Stomach (tissue), 9 donors: ENCODE results near the gene C11orf21. TPM values are rescaled to one million over a fixed set of nuclear protein-coding genes. Genes with fewer than 3 reads are reported as not detected.

Source experiments
- DNase-seq, 2 donors: peaks; one replicate each; pipeline versions ENCODE4 v3.0.0 to v3.0.0-alpha.2; 2013 to 2019
- H3K27ac ChIP-seq, 5 donors: fragments of 200-600 bp in 4 of 5; sonication (generic) in 4 of 5; one replicate each; pipeline ENCODE4 v1.5.1; 2013 to 2019; ENCODE audit warnings: mild to moderate bottlenecking in 1 of 5, moderate library complexity in 1 of 5
- H3K27me3 ChIP-seq, 3 donors: fragments of 200-600 bp; sonication (generic); one replicate each; pipeline ENCODE4 v1.5.1; 2017 to 2019; ENCODE audit warnings: mixed run types in 1 of 3
- H3K36me3 ChIP-seq, 4 donors: fragments of 200-600 bp; sonication (generic); 1 replicate in 3 of 4; 2 replicates in 1 of 4; pipeline ENCODE4 v1.5.1; 2016 to 2019
- H3K4me1 ChIP-seq, 4 donors: fragments of 200-600 bp; sonication (generic); one replicate each; pipeline ENCODE4 v1.5.1; 2016 to 2019
- H3K4me3 ChIP-seq, 4 donors: fragments of 200-600 bp; sonication (generic) in 3 of 4; one replicate each; pipeline ENCODE4 v1.5.1; 2016 to 2019; ENCODE audit warnings: mild to moderate bottlenecking in 1 of 4
- H3K9me3 ChIP-seq, 4 donors: fragments of 200-600 bp; sonication (generic); one replicate each; pipeline ENCODE4 v1.5.1; 2016 to 2019
- EP300 ChIP-seq: sonication (generic); formaldehyde crosslinking; IDR thresholded peaks from one replicate; pipeline ENCODE4 v1.6.1; 2017; ENCODE audit warnings: antibody characterized with exemption
- POLR2A ChIP-seq, 4 donors: fragments of 450-650 bp; IDR thresholded peaks; one replicate each; pipeline ENCODE4 v1.6.1; 2016; ENCODE audit warnings: antibody characterized with exemption in 4 of 4, control low read depth in 2 of 4, mild to moderate bottlenecking in 1 of 4, moderate library complexity in 1 of 4
- POLR2AphosphoS5 ChIP-seq, 3 donors: sonication (generic); formaldehyde crosslinking; IDR thresholded peaks; one replicate each; pipeline ENCODE4 v1.6.1; 2016; ENCODE audit warnings: antibody characterized with exemption in 3 of 3
- WGBS, 5 donors: extraction: QIAGEN DNeasy Blood & Tissue Kit in 3 of 5; methylation state at CpG; one replicate each; pipeline versions ENCODE4 v1.1.5 to v1.1.7; 2013 to 2018; 5-methylcytosine and 5-hydroxymethylcytosine counted together
- intact Hi-C: fragments of 100-400 bp; cut with DNase I; formaldehyde crosslinking; loops from one replicate; pipeline ENCODE4 v1.15.1; 2023; ENCODE audit warnings: low total_unique reads
- polyA plus RNA-seq, 3 donors: library from polyadenylated mRNA; stranded (reverse); fragments of 200-250 nt; gene quantifications; one replicate each; pipeline ENCODE4 v1.2.3, GENCODE V29; 2013
- total RNA-seq, 5 donors: library from RNA; depleted of rRNA; stranded (reverse); fragments of >200 nt; gene quantifications; one replicate each; pipeline versions ENCODE4 v1.1.0 to v1.2.3, GENCODE V29; 2014 to 2016
- TF ChIP-seq, protein P1 (sequence below), 7 experiments: fragments of 450-650 bp in 4 of 7; fragments of 200-600 bp in 3 of 7; sonication (generic) in 3 of 7; IDR thresholded peaks; one replicate each; pipeline ENCODE4 v1.5.1; 2016 to 2019; ENCODE audit warnings: antibody characterized with exemption in 7 of 7, control low read depth in 2 of 7, mild to moderate bottlenecking in 1 of 7
- donor health status: healthy with polysubstance abuse.
- donor health status: Bipolar disorder and iron deficiency.
- donor health status: healthy.

Gene C11orf21
- total and polyA plus RNA-seq, 8 donors: 0.61 to 1.8 (median 0.82) TPM; not detected in 2

DNA sequence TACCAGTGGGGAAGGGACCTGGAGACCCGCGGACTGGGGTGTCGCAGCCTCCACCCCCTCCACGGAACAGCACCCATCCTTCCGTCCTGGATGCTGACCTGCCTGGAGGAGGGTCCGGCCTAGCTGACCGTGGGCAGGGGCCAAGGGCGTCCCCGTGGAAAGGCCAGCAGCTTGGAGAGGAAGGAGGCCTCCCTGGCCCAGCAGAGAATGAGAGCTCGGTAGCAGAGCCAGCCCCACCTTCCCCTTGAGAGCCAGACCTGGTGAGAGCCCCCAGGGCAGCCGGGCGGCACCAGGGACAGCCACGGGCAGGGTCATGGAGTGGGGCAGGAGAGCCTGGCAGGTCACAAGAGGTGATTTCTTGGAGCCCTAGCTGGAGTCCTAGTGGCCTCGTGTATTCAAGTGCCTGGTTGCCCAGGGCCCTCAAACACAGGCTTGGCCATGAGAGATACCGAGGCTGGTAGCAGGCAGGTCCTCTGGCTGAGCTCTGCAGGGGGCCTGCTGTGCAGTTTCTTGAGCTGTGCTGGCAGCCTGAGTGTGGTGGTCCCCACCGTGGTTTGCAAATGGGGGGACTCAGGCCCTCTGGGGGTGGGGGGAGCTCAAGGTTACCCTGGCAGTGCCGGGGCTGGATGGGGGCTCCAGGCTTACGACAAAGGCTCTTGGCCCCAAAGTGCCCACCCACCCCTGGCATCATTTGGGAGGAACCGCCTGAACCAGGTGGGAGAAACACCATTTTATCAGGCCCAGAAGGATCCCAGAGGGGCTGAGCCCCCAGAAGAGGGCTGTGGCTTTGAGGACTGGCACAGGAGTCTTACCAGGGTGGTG lies 7.7 kb upstream of the C11orf21 start:
- TF ChIP-seq, protein P1, sequence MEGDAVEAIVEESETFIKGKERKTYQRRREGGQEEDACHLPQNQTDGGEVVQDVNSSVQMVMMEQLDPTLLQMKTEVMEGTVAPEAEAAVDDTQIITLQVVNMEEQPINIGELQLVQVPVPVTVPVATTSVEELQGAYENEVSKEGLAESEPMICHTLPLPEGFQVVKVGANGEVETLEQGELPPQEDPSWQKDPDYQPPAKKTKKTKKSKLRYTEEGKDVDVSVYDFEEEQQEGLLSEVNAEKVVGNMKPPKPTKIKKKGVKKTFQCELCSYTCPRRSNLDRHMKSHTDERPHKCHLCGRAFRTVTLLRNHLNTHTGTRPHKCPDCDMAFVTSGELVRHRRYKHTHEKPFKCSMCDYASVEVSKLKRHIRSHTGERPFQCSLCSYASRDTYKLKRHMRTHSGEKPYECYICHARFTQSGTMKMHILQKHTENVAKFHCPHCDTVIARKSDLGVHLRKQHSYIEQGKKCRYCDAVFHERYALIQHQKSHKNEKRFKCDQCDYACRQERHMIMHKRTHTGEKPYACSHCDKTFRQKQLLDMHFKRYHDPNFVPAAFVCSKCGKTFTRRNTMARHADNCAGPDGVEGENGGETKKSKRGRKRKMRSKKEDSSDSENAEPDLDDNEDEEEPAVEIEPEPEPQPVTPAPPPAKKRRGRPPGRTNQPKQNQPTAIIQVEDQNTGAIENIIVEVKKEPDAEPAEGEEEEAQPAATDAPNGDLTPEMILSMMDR (IDR thresholded peaks at IDR 0.05): no peak
- TF ChIP-seq POLR2AphosphoS5 (IDR thresholded peaks at IDR 0.05) (no peak), EP300 (no peak), POLR2A (IDR thresholded peaks at IDR 0.05) (no peak)
- H3K4me1 ChIP-seq: peaks cover 34 to 69% (median 47%) of the 10 kb centered on the region in 4 donors
- peak overlapping the region in 2 of 5 donors; percentile 13 to 20 for H3K27ac ChIP-seq
- H3K9me3 ChIP-seq: no peaks in the 10 kb centered on the region
- no peak for DNase-seq
- intact Hi-C loops: loop anchor here (10.0 kb wide), 1 partner anchor 575 kb away; the partner anchor contains the start of gene CDKN1C
- WGBS, 5 donors: 81 to 84% (median 83%) methylated on average over 10 to 19 of the region's 19 CpGs; no CpG with 5 or more reads in 1 of the 5 donors
- H3K4me3 ChIP-seq: no peak overlapping the region
- H3K27me3 ChIP-seq: no peaks in the 10 kb centered on the region
- H3K36me3 ChIP-seq: no peaks in the 10 kb centered on the region

DNA sequence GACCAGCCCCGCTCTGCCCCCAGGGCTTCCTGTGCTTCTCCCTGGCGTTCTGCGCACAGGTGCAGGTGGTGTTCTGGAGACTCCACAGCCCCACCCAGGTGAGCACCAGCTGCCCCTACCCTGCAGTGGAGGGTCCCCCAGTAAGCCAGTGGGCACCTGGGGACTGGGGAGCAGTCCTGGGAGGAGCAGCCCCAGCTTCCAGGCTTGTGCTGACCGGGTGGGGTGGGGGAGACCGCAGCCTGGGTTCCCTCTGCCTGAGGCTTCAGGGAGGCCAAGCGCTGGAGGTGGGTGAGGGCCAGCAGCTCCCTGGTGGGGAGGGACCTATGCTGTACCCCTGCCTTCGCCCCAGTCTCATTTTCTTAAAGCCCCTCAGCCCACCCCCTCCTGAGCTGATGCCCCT lies 7.0 kb upstream of the C11orf21 start:
- Histone ChIP-seq H3K27me3 (no peaks in the 10 kb centered on the region), H3K36me3 (no peaks in the 10 kb centered on the region), H3K4me3 (no peak overlapping the region), H3K4me1 (peaks cover 36 to 69% (median 47%) of the 10 kb centered on the region in 4 donors), H3K9me3 (no peaks in the 10 kb centered on the region), H3K27ac (peak overlapping the region in 2 of 5 donors; percentile 13 to 20)
- intact Hi-C loops: loop anchor here (10.0 kb wide), 1 partner anchor 576 kb away; the partner anchor contains the start of gene CDKN1C
- no peak for DNase-seq
- no peak for TF ChIP-seq POLR2A (IDR thresholded peaks at IDR 0.05)
- TF ChIP-seq EP300: no peak
- TF ChIP-seq, protein P1 (IDR thresholded peaks at IDR 0.05): no peak
- no peak for TF ChIP-seq POLR2AphosphoS5 (IDR thresholded peaks at IDR 0.05)
- WGBS, 5 donors: 80 to 97% (median 81%) methylated on average over 2 to 7 of the region's 7 CpGs

DNA sequence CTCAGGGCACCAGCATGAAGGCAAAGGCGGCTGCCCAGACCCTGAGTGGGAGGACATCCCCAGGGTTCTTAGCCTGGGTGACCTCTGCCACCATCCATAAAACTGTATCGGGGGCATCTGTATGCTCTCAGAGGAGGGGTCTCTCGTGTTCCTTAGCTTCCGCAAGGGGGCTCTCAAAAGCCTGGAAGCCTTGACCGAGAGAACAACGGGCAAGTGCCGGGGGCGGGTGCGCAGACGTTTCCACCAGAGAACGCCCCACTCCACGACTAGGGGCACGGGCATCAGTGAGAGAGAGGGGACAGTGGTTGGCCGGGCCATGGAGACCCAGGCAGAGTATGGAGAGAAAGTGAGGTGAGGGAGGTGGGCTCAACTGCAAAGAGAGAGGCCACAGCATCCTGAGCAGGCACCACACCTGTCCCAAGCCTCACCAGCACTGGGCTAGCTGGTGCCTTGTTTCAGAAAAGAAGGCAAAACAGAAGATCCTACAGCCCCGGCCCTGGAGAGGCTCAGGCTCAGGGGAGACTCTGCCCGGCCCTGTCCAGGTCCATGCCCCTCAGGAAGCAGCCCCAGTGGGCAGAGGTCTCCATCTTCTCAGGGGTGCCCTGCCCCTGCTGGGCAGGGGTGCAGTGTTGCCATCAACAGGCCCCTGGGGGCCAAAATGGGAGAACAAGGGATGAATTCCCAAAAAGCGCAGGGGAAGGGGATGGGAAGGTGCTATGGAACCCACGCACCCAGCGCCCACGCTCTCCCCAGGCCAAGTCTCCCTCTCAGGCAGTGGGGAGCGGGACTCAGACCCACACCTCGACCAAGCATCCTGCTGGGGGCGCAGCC lies 6.0 kb upstream of the C11orf21 start:
- H3K36me3 ChIP-seq: no peaks in the 10 kb centered on the region
- no peak overlapping the region for H3K4me3 ChIP-seq
- no peaks in the 10 kb centered on the region for H3K27me3 ChIP-seq
- WGBS, 5 donors: 87 to 91% (median 89%) methylated on average over 22 to 23 of the region's 23 CpGs
- TF ChIP-seq POLR2AphosphoS5 (IDR thresholded peaks at IDR 0.05) (no peak), EP300 (no peak), POLR2A (IDR thresholded peaks at IDR 0.05) (no peak)
- TF ChIP-seq, protein P1 (IDR thresholded peaks at IDR 0.05): no peak
- DNase-seq: no peak
- H3K9me3 ChIP-seq: no peaks in the 10 kb centered on the region
- H3K4me1 ChIP-seq: peaks cover 46 to 69% (median 53%) of the 10 kb centered on the region in 4 donors
- H3K27ac ChIP-seq: peak overlapping the region in 4 of 5 donors; percentile 33 to 89 (median 83)
- intact Hi-C loops: loop anchor here (2.0 to 10.0 kb wide), 2 partner anchors 115 to 577 kb away; partner anchors contain the start of gene CDKN1C

DNA sequence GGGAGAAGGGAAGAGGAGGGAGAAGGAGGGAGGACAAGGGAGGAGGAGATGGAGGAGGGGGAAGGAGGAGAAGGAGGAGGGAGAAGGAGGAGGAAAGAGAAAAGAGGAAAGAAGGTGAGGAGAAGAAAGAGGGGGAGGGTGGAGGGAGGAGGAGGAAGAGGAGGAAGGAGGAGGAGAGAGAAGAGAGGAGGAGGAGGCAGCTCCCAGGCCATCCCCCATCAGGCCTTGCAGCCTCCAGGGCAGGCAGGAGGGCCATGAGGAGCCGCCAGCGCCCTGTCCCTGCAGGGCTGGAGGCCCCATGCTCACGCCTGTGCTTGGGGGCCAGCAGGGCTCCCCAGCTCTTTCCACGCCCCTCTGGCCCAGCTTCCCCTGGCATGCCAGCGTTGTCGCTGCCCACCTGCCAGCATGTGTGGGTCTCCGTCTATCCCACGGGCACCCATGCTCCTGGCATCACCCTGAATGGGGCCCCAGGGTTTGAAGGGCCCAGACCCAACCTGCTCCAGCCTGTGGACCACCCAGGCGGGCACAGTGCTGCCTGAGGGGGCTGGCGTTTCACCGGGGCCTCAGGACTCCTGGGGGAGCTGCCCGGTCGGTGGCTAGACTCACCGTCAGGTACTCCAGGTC lies 5.3 kb upstream of the C11orf21 start:
- H3K27ac ChIP-seq: peak overlapping the region; percentile 20 to 89 (median 81)

More for the DNA sequence above, 5.3 kb upstream of the C11orf21 start:
- no peaks in the 10 kb centered on the region for H3K9me3 ChIP-seq
- H3K4me1 ChIP-seq: peaks cover 53 to 69% (median 60%) of the 10 kb centered on the region in 4 donors
- intact Hi-C loops: loop anchor here (2.0 to 10.0 kb wide), 2 partner anchors 116 to 578 kb away; partner anchors contain the start of gene CDKN1C
- 44 to 82% (median 63%) methylated on average over 9 to 14 of the region's 14 CpGs for WGBS, 5 donors
- DNase-seq: peak in 1 of 2 donors; percentile 81
- no peak for TF ChIP-seq POLR2AphosphoS5 (IDR thresholded peaks at IDR 0.05)
- no peak for TF ChIP-seq EP300
- no peak for TF ChIP-seq POLR2A (IDR thresholded peaks at IDR 0.05)
- TF ChIP-seq, protein P1 (IDR thresholded peaks at IDR 0.05): no peak
- H3K4me3 ChIP-seq: no peak overlapping the region
- H3K36me3 ChIP-seq: no peaks in the 10 kb centered on the region
- H3K27me3 ChIP-seq: no peaks in the 10 kb centered on the region
